HG03342 (cell line): ENCODE data around the gene CCDC74A.
A peak's percentile ranks its signal among the peaks of the same experiment; 100 is the strongest.
"Not testable (repeated sequence)": the region's sequence is repeated elsewhere in the genome, so short reads cannot be mapped to it uniquely, and the experiment has no call there.

Experiments
- ATAC-seq: cut with Tn5 transposase; IDR thresholded peaks from one replicate; pipeline ENCODE4 v1.9.1; 2021; ENCODE audit warnings: mild to moderate bottlenecking, moderate library complexity; ENCODE audit not compliant: unreplicated experiment

The CCDC74A gene

GRCh38 chr2:131525256-131525655, 2.4 kb upstream of the CCDC74A start:
- not testable (repeated sequence) for ATAC-seq

- ATAC-seq, result peak; percentile 64
These were observed 1.5 kb downstream of the CCDC74A start for GRCh38 chr2:131528981-131529863.

DNA sequence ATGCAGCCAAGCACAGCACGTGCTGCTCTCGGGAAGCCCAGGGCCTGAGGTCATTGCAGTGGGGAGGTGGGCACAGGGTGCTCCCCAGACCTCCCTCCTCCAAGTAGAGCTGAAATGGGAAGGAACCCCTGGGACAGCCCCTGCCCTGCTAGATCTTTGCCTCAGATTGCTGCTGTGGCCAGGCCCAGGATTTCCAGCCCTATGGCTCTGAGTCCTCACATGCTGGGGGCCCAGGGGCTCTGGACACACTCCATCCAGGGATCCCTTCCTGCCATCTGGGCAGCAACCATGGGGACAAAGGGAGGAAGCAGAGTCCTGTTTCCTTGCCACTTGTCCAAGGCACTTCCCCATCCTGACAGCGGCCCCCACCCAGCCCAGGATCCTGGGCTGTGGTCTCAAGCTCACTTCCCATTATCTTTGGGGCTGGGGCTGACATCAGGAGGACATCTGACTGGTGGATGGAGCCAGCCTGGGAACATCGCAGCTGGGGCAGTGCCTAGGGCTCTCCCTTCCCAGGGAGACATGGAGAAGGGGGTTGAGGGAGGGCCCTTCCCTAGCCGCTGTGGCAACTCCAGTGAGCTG, 2.3 kb downstream of the CCDC74A start:
- not testable (repeated sequence) for ATAC-seq

- not testable (repeated sequence) for ATAC-seq
These were observed 3.1 kb downstream of the CCDC74A start for GRCh38 chr2:131530626-131531344.

DNA sequence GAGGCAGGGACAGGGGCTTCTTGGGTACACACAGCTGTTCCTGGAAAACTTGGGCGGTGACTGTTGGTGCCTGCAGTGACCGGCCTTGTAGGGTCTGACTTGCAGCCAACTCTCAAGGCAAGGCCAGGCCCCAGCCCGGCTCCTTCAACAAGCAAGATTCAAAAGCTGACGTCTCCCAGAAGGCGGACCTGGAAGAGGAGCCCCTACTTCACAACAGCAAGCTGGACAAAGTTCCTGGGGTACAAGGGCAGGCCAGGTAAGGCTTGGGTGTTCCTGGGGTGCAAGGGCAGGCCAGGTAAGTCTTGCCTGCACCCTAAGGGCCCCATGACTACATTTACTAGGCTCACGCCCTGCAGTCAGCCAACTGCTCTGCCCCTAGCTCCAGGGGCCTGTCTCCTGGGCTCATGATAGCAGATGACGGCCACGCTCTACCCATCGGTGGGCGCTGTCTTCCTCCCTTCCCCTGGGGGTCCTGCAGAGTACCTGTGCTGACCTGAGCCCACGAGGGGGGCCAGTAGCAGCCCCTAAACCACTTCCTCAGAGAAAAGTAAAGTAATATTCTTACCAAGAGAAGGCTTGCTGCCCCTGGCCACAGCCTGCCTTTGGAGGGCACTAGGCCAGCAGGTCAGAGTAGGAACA, 4.0 kb downstream of the CCDC74A start:
- ATAC-seq, result not testable (repeated sequence)

DNA sequence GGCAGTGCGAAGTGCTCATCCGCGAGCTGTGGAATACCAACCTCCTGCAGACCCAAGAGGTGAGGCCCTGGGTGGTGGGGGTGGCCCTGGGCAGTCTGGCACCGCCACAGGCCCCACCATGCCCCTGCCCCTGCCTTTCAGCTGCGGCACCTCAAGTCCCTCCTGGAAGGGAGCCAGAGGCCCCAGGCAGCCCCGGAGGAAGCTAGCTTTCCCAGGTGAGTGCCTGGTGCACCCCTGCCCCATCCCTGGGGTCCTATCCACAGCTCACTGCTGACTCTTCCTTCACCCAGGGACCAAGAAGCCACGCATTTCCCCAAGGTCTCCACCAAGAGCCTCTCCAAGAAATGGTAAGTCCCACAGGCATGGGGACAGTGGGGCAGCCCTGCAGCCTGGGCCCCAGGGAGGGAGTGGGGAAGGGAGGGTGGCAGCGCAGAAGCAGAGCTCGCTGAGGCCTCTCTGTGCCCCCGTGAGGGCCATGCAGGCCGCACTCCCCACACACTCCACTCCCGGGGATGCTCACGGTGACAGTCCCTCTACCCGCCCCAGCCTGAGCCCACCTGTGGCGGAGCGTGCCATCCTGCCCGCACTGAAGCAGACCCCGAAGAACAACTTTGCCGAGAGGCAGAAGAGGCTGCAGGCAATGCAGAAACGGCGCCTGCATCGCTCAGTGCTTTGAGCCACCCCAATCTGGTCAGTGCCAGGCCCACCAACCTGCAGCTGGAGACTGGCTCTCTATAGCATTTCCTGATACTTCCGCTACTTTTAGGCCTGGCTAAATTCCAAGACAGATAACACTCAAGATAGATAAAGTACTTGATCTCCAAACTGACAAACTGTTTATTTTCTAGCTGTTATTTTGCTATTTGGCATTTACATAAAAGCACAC, 5.3 kb downstream of the CCDC74A start:
- ATAC-seq, result not testable (repeated sequence)

DNA sequence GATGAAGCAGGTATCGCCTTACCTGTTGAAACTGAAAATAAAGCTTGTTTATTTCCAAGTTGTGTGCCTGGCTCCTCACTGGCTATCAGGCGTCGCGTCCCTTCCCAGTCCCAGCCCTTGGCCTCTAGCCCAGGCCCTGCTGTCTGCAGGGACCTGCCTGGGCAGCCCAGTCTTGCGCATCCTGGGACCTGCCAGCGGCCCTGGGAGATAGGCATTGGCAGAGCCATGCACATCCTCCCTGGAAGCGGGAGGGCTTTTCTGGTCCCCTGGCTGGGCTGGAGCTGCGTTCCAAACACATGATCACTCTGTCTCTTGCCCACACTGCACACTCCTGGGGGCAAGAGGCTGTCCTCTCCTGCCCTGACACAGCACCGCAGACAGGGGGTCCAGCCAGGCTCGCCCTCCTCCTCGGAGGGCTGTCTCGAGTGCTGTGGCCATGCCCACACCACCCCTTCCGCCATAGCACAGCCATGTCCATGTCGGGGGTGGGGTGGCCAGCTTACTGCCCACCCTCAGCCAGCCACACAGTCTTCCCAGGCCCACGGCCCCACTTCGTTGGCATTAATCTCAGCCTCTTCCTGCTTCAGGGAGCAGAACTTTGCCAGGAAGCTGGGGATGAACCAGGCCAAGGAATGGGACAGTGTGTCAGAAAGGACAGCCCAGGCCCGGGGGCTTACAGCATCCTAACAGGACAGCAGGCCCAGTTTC, 6.1 kb downstream of the CCDC74A start:
- ATAC-seq, result not testable (repeated sequence)

- ATAC-seq, result not testable (repeated sequence)
These were observed 6.6 kb downstream of the CCDC74A start for GRCh38 chr2:131534317-131534672.

DNA sequence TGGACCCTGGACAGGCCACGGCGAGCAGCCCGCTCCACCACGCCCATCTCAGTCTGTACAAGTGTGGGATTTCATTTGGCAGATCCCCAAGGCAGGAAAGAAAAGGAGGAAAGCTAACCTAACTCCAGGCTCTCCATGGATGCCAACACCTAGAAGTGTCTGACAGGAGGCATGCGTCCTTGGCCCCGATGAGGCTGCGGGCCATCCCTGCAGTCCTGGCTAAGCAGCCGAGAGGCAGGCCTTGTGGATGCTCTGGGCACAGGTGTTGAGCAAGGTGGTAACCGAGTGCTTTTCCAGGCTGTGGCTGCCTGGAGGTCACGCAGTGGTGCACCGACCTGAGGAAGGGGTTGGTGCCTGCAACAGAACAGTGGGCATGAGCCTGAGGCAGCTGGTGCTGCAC, 7.3 kb downstream of the CCDC74A start:
- not testable (repeated sequence) for ATAC-seq

- no peak for ATAC-seq
These were observed 7.8 kb downstream of the CCDC74A start for GRCh38 chr2:131535526-131535925.

GRCh38 chr2:131535951-131536826, 8.5 kb downstream of the CCDC74A start:
- not testable (repeated sequence) for ATAC-seq

DNA sequence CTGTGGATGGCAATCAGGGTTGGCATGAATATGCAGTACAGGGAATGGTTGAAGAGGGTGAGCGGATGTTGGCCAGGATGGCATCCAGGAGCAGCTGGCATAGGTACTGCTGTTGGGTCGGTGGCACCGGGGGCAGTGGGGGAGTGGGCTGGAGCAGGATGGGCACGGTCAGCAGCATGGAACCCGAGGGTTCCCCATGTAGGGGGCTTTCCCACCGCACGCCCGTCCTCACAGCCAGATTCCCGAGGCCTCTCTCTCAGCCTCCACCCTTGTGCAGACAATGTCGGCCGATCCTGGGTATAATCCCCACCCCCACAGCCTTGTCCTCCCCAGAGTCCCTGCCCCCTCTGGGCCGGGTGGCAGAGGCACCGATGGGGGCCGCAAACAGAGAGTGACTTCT, 9.2 kb downstream of the CCDC74A start:
- not testable (repeated sequence) for ATAC-seq

DNA sequence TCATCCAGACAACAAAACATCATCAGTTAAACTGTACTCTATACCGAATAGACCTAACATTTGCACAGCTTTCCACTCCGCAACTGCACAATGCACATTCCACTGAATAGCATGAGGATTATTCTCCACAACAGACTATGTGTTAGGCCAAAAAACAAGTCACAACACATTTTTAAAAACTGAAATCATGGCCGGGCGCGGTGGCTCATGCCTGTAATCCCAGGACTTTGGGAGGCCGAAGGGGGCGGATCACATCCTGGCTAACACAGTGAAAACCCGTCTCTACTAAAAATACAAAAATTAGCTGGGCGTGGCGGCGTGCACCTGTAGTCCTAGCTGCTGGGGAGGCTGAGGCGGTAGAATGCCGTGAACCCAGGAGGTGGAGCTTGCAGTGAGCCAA, 11.2 kb downstream of the CCDC74A start:
- ATAC-seq, result not testable (repeated sequence)

GRCh38 chr2:131542438-131543384, 15.0 kb downstream of the CCDC74A start:
- no peak for ATAC-seq

DNA sequence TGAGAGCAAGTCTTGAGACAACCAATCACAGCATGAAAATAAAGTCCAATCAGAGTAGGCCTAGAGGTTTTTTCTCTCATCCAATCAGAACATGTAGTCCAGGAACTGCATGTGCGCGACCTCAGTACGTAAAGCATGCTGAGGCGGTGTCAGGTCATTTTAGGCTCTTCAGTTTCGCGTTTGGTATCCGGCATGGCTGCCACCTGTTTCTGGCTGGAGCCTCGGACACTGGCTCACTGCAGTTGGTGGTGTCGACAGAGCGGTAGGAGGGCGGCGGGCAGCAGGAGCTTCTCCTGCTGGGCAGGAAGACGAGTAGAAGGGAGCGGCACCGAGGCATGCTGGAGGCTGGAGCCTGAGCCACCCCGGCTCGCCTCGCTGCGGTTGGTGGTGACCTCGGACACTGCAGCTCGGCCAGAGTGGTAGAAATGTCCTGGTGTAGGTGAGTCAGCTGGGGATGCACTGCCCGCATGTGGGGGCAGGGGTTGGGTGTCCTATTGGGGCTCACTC, 15.8 kb downstream of the CCDC74A start:
- ATAC-seq, result no peak

- not testable (repeated sequence) for ATAC-seq
These were observed 16.5 kb downstream of the CCDC74A start for GRCh38 chr2:131544006-131544812.
